HG02885 (cell line): ENCODE measurements around the gene CCDC74A.
"Not testable (repeated sequence)": the region's sequence is repeated elsewhere in the genome, so short reads cannot be mapped to it uniquely, and the experiment has no call there.

Source experiments
- ATAC-seq: cut with Tn5 transposase; IDR thresholded peaks from one replicate; pipeline ENCODE4 v1.9.1; 2021; ENCODE audit warnings: mild to moderate bottlenecking; ENCODE audit not compliant: unreplicated experiment, poor library complexity

CCDC74A gene

GRCh38 chr2:131525256-131525655 lies 2.4 kb upstream of the CCDC74A start:
- not testable (repeated sequence) for ATAC-seq

GRCh38 chr2:131528981-131529863 lies 1.5 kb downstream of the CCDC74A start:
- peak; percentile 68 for ATAC-seq

GRCh38 chr2:131529864-131530445 lies 2.3 kb downstream of the CCDC74A start:
- ATAC-seq = not testable (repeated sequence)

GRCh38 chr2:131530626-131531344 lies 3.1 kb downstream of the CCDC74A start:
- not testable (repeated sequence) for ATAC-seq

- not testable (repeated sequence) for ATAC-seq
Observed at GRCh38 chr2:131531547-131532185, 4.0 kb downstream of the CCDC74A start.

- ATAC-seq = not testable (repeated sequence)
Observed at GRCh38 chr2:131532723-131533608, 5.3 kb downstream of the CCDC74A start.

- ATAC-seq = not testable (repeated sequence)
Observed at GRCh38 chr2:131533609-131534316, 6.1 kb downstream of the CCDC74A start.

GRCh38 chr2:131534317-131534672 lies 6.6 kb downstream of the CCDC74A start:
- ATAC-seq = not testable (repeated sequence)

GRCh38 chr2:131534965-131535364 lies 7.3 kb downstream of the CCDC74A start:
- ATAC-seq = not testable (repeated sequence)

GRCh38 chr2:131535526-131535925 lies 7.8 kb downstream of the CCDC74A start:
- ATAC-seq = no peak

- not testable (repeated sequence) for ATAC-seq
Observed at GRCh38 chr2:131535951-131536826, 8.5 kb downstream of the CCDC74A start.

- not testable (repeated sequence) for ATAC-seq
Observed at GRCh38 chr2:131536841-131537240, 9.2 kb downstream of the CCDC74A start.

- not testable (repeated sequence) for ATAC-seq
Observed at GRCh38 chr2:131538856-131539255, 11.2 kb downstream of the CCDC74A start.

- no peak for ATAC-seq
Observed at GRCh38 chr2:131542438-131543384, 15.0 kb downstream of the CCDC74A start.

GRCh38 chr2:131543385-131543891 lies 15.8 kb downstream of the CCDC74A start:
- no peak for ATAC-seq

- not testable (repeated sequence) for ATAC-seq
Observed at GRCh38 chr2:131544006-131544812, 16.5 kb downstream of the CCDC74A start.
